Measurements from ENCODE around the gene DDX1. TPM values are rescaled to one million over a fixed set of nuclear protein-coding genes. Genes with fewer than 3 reads are reported as not detected.
A peak's percentile ranks its signal among the peaks of the same experiment; 100 is the strongest.
"Not testable (repeated sequence)": the region's sequence is repeated elsewhere in the genome, so short reads cannot be mapped to it uniquely, and the experiment has no call there.

DDX1 gene
- 10 to 100 TPM; 55.4 to 55.6 TPM for total RNA-seq

GRCh38 chr2:15591692-15592463, at the start of gene DDX1:
Gene DDX1, plus strand, starts transcription at chr2:15591868. Its CDS starts 66 bp downstream, at chr2:15591934.
- CTCF ChIA-PET: interaction anchor here (1.1 kb wide), 1 partner anchor 10 kb away, joined by 3 read pairs; no protein-coding TSS in a partner anchor
- POLR2A ChIA-PET: interaction anchor here (1.0 to 3.3 kb wide), 5 partner anchors 10 to 450 kb away, joined by 3 to 20 read pairs (median 7); partner anchors contain the start of gene NBAS
- peak; percentile 88 for DNase-seq
- Mint-ChIP-seq H3K4me1 (peaks cover 38% of the 10 kb centered on the region), H3K4me3 (peak within 1 kb of the TSS; percentile 81), H3K9me3 (no peaks in the 10 kb centered on the region), H3K27ac (peak within 1 kb of the TSS; percentile 79), H3K27me3 (no peaks in the 10 kb centered on the region), H3K36me3 (ENCODE audit: low read depth) (peaks cover 19% of the 10 kb centered on the region)

DNA sequence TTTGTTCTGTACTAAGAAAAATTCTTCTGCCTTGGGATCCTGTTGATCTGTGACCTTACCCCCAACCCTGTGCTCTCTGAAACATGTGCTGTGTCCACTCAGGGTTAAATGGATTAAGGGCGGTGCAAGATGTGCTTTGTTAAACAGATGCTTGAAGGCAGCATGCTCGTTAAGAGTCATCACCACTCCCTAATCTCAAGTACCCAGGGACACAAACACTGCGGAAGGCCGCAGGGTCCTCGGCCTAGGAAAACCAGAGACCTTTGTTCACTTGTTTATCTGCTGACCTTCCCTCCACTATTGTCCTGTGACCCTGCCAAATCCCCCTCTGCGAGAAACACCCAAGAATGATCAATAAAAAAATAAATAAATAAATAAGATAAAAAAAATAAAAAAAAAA, 49.4 kb upstream of the DDX1 start:
- CTCF ChIA-PET, H3K27me3 Mint-ChIP-seq, H3K4me3 Mint-ChIP-seq, H3K27ac Mint-ChIP-seq, H3K9me3 Mint-ChIP-seq, H3K4me1 Mint-ChIP-seq, DNase-seq, POLR2A ChIA-PET: not testable (repeated sequence)
- H3K36me3 Mint-ChIP-seq (ENCODE audit: low read depth): peaks cover 12% of the 10 kb centered on the region

GRCh38 chr2:15543053-15543452, 48.6 kb upstream of the DDX1 start:
- peaks cover 11% of the 10 kb centered on the region for H3K36me3 Mint-ChIP-seq (ENCODE audit: low read depth)
- no peaks in the 10 kb centered on the region for H3K4me1 Mint-ChIP-seq
- no peaks in the 10 kb centered on the region for H3K27me3 Mint-ChIP-seq
- no peaks in the 10 kb centered on the region for H3K9me3 Mint-ChIP-seq
- POLR2A ChIA-PET: no interaction called here
- no peak overlapping the region for H3K27ac Mint-ChIP-seq
- H3K4me3 Mint-ChIP-seq: no peak overlapping the region
- no peak for DNase-seq
- CTCF ChIA-PET: no interaction called here

DNA sequence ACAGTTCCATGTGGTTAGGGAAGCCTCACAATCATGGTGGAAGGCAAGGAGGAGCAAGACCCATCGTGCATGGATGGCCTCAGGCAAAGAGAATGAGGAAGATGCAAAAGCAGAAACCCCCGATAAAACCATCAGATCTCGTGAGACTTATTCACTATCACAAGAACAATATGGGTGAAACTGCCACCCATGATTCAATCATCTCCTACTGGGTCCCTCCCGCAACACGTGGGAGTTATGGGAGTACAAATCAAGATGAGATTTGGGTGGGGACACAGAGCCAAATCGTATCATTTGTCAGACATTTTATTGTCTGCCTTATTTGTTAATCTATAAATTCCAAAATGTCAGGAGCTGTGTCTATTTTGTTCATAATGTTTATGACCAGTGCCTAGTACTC, 48.1 kb upstream of the DDX1 start:
- no peaks in the 10 kb centered on the region for H3K4me1 Mint-ChIP-seq
- H3K27ac Mint-ChIP-seq: no peak overlapping the region
- H3K4me3 Mint-ChIP-seq: no peak overlapping the region
- POLR2A ChIA-PET: no interaction called here
- peaks cover 11% of the 10 kb centered on the region for H3K36me3 Mint-ChIP-seq (ENCODE audit: low read depth)
- no peaks in the 10 kb centered on the region for H3K27me3 Mint-ChIP-seq
- no peak for DNase-seq
- no peaks in the 10 kb centered on the region for H3K9me3 Mint-ChIP-seq
- CTCF ChIA-PET: no interaction called here

GRCh38 chr2:15544227-15544626, 47.4 kb upstream of the DDX1 start:
- no peak overlapping the region for H3K4me3 Mint-ChIP-seq
- ChIA-PET CTCF (no interaction called here), POLR2A (no interaction called here)
- H3K9me3 Mint-ChIP-seq: no peaks in the 10 kb centered on the region
- H3K36me3 Mint-ChIP-seq (ENCODE audit: low read depth): peaks cover 9% of the 10 kb centered on the region
- no peak for DNase-seq
- no peaks in the 10 kb centered on the region for H3K27me3 Mint-ChIP-seq
- H3K27ac Mint-ChIP-seq: no peak overlapping the region
- no peaks in the 10 kb centered on the region for H3K4me1 Mint-ChIP-seq

- Mint-ChIP-seq H3K27ac (no peak overlapping the region), H3K27me3 (no peaks in the 10 kb centered on the region), H3K9me3 (no peaks in the 10 kb centered on the region), H3K4me1 (no peaks in the 10 kb centered on the region), H3K4me3 (no peak overlapping the region), H3K36me3 (ENCODE audit: low read depth) (peaks cover 7% of the 10 kb centered on the region)
- CTCF ChIA-PET: interaction anchor here (0.7 to 1.9 kb wide), 6 partner anchors 9 to 55 kb away, joined by 3 to 9 read pairs (median 4); partner anchors contain the start of gene NBAS
- POLR2A ChIA-PET: interaction anchor here (0.6 kb wide), 1 partner anchor 125 kb away, joined by 3 read pairs; no protein-coding TSS in a partner anchor
- no peak for DNase-seq
Measured at GRCh38 chr2:15546297-15547098, 45.2 kb upstream of the DDX1 start.

- POLR2A ChIA-PET: interaction anchor here (0.6 kb wide), 1 partner anchor 126 kb away, joined by 3 read pairs; no protein-coding TSS in a partner anchor
- Mint-ChIP-seq H3K36me3 (ENCODE audit: low read depth) (peaks cover 11% of the 10 kb centered on the region), H3K9me3 (no peaks in the 10 kb centered on the region), H3K27ac (no peak overlapping the region), H3K4me3 (no peak overlapping the region), H3K27me3 (no peaks in the 10 kb centered on the region), H3K4me1 (no peaks in the 10 kb centered on the region)
- CTCF ChIA-PET: interaction anchor here (0.7 to 1.9 kb wide), 4 partner anchors 8 to 54 kb away, joined by 3 to 9 read pairs (median 4); partner anchors contain the start of gene NBAS
- DNase-seq: no peak
Measured at GRCh38 chr2:15547115-15547876, 44.4 kb upstream of the DDX1 start.

DNA sequence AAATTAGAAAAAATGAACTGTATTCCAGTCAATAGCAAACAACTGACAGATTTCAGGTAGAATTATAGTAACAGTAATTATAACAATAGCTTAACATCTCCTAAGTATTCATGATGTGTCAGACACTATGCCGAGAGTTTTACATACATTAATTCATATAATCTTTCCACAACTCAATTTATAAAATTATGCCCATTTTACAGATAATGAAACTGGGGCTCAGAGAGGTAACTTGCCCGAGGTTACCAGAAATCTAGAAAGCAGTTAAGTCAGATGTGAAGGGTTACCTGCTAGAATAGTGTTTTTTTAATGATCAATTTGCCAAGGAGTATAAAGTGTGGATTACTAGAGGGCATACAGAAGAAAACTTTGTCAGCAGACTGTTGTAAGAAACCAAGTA, 42.7 kb upstream of the DDX1 start:
- Mint-ChIP-seq H3K27me3 (no peaks in the 10 kb centered on the region), H3K9me3 (no peaks in the 10 kb centered on the region), H3K4me1 (no peaks in the 10 kb centered on the region), H3K36me3 (ENCODE audit: low read depth) (peaks cover 19% of the 10 kb centered on the region), H3K4me3 (no peak overlapping the region), H3K27ac (no peak overlapping the region)
- CTCF ChIA-PET: no interaction called here
- POLR2A ChIA-PET: no interaction called here
- no peak for DNase-seq

DNA sequence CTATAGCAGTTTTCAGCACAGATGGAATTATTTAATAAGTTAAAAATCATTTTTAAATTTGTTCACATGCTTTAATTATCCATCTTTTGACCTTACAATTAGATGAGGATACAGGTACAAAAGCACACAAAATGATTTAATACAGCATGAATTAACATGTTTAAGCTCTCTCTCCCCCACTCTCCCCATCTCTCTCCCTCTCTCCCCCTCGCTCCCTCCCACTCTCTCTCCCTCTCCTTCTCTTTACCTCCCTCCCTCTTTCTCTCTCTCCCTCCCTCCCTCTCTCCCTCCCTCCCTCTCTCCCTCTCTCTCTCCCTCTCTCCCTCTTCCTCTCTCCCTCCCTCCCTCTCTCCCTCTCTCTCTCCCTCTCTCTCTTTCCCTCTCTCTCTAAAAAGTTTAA, 38.1 kb upstream of the DDX1 start:
- H3K9me3 Mint-ChIP-seq: no peaks in the 10 kb centered on the region
- POLR2A ChIA-PET: no interaction called here
- no peak for DNase-seq
- H3K4me3 Mint-ChIP-seq: no peak overlapping the region
- H3K36me3 Mint-ChIP-seq (ENCODE audit: low read depth): peaks cover 23% of the 10 kb centered on the region
- H3K4me1 Mint-ChIP-seq: peaks cover 10% of the 10 kb centered on the region
- H3K27me3 Mint-ChIP-seq: no peaks in the 10 kb centered on the region
- no peak overlapping the region for H3K27ac Mint-ChIP-seq
- CTCF ChIA-PET: interaction anchor here (0.9 to 2.1 kb wide), 2 partner anchors 12 to 24 kb away, joined by 4 to 5 read pairs; no protein-coding TSS in a partner anchor

- H3K4me3 Mint-ChIP-seq: no peak overlapping the region
- H3K27ac Mint-ChIP-seq: no peak overlapping the region
- H3K27me3 Mint-ChIP-seq: no peaks in the 10 kb centered on the region
- H3K4me1 Mint-ChIP-seq: peaks cover 11% of the 10 kb centered on the region
- ChIA-PET POLR2A (no interaction called here), CTCF (interaction anchor here (2.1 kb wide), 1 partner anchor 24 kb away, joined by 5 read pairs; no protein-coding TSS in a partner anchor)
- H3K36me3 Mint-ChIP-seq (ENCODE audit: low read depth): peaks cover 23% of the 10 kb centered on the region
- DNase-seq: no peak
- no peaks in the 10 kb centered on the region for H3K9me3 Mint-ChIP-seq
Measured at GRCh38 chr2:15553951-15554350, 37.7 kb upstream of the DDX1 start.

DNA sequence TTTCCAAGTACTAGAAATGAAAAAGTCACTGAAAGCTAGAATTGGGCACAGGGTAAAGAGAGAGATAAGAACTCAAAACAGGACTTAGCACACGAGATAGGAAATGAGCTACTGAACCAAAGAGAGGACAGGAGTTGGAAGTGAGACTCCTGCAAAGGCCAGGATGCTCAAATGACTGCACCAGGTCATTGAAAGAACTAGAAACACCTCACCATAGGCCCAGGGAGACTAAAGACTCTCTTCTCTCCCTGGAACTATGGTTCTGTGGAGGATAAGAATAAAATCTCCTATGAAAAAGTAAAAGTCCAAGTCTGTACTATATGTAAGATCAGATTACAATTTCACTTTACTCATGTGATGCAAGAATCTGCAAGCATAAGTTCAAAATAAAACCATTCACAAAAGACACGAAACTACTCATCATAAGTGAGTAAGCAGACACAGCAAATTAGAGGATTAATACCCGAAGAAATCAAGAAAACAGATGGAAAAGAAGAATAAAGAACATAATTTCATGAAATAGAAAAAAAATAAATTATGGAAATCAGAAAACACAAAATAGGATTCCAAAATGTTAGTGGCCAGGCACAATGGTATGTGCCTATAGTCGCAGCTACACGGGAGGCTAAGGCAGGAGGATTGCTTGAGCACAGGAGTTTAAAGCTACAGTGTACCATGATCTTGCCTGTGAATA, 37.0 kb upstream of the DDX1 start:
- Mint-ChIP-seq H3K4me3 (no peak overlapping the region), H3K27ac (no peak overlapping the region), H3K4me1 (peaks cover 18% of the 10 kb centered on the region), H3K9me3 (no peaks in the 10 kb centered on the region), H3K36me3 (ENCODE audit: low read depth) (peaks cover 19% of the 10 kb centered on the region), H3K27me3 (no peaks in the 10 kb centered on the region)
- ChIA-PET POLR2A (no interaction called here), CTCF (interaction anchor here (0.6 to 1.3 kb wide), 2 partner anchors 8 to 17 kb away, joined by 3 read pairs; no protein-coding TSS in a partner anchor)
- DNase-seq: no peak

DNA sequence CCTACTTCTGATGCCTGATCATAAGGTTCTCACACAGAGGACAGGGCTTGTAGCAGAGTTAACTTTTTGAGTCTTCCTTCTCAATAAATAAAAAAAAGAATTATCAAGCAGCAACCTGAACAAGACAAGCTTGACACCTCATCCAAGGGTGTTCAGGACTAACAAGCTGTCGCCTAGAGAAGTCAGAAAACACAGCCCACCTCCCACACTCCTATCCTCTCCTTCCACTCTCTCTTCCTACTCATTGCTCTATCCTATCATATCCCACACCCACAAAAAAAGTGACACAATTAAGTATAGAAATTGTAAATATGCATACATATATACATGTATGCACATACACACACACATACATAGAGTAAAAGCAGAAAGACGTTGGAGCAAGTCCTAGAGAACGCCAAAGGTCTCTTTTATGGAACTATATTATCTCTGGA, 35.9 kb upstream of the DDX1 start:
- DNase-seq: no peak
- POLR2A ChIA-PET: no interaction called here

More for the DNA sequence above, 35.9 kb upstream of the DDX1 start:
- H3K4me1 Mint-ChIP-seq: peaks cover 26% of the 10 kb centered on the region
- no peaks in the 10 kb centered on the region for H3K9me3 Mint-ChIP-seq
- H3K36me3 Mint-ChIP-seq (ENCODE audit: low read depth): peaks cover 19% of the 10 kb centered on the region
- CTCF ChIA-PET: interaction anchor here (0.7 to 1.3 kb wide), 2 partner anchors 9 to 393 kb away, joined by 3 read pairs; no protein-coding TSS in a partner anchor
- no peaks in the 10 kb centered on the region for H3K27me3 Mint-ChIP-seq
- H3K4me3 Mint-ChIP-seq: no peak overlapping the region
- H3K27ac Mint-ChIP-seq: no peak overlapping the region
